Smooth muscle cell (in vitro differentiated cells): Measurements from ENCODE around the gene PLPP6. TPM values are rescaled to one million over a fixed set of nuclear protein-coding genes. Genes with fewer than 3 reads are reported as not detected.
A peak's percentile ranks its signal among the peaks of the same experiment; 100 is the strongest.

Source experiments
- DNase-seq: peaks from one replicate; lab custom pipeline; 2025; ENCODE audit not compliant: unreplicated experiment; lab: John Stamatoyannopoulos, UW
- H2AFZ ChIP-seq: fragments of 200-600 bp; sonication (generic); 2 replicates; pipeline ENCODE4 v1.6.0; 2016; ENCODE audit warnings: antibody characterized with exemption, low read depth, mild to moderate bottlenecking
- H3F3A ChIP-seq: fragments of 200-600 bp; sonication (generic); 2 replicates; pipeline ENCODE4 v1.6.0; 2017; ENCODE audit warnings: antibody characterized with exemption, low read depth
- H3K27ac ChIP-seq: fragments of 200-600 bp; sonication (generic); 2 replicates; pipeline ENCODE4 v1.5.1; 2016; ENCODE audit warnings: low read depth, mild to moderate bottlenecking
- H3K27me3 ChIP-seq: fragments of 200-600 bp; sonication (generic); 2 replicates; pipeline ENCODE4 v1.6.1; 2016; ENCODE audit warnings: low read depth, mild to moderate bottlenecking
- H3K36me3 ChIP-seq: fragments of 200-600 bp; sonication (generic); 2 replicates; pipeline ENCODE4 v1.5.1; 2016; ENCODE audit warnings: low read depth
- H3K4me1 ChIP-seq: fragments of 200-600 bp; sonication (generic); 2 replicates; pipeline ENCODE4 v1.5.1; 2016; ENCODE audit warnings: low read depth
- H3K4me2 ChIP-seq: fragments of 200-600 bp; sonication (generic); 2 replicates; pipeline ENCODE4 v1.6.0; 2016; ENCODE audit warnings: mild to moderate bottlenecking
- H3K4me3 ChIP-seq: fragments of 200-600 bp; sonication (generic); 2 replicates; pipeline ENCODE4 v1.5.1; 2016; ENCODE audit warnings: mild to moderate bottlenecking
- H3K79me2 ChIP-seq: fragments of 200-600 bp; sonication (generic); 2 replicates; pipeline ENCODE4 v1.6.0; 2016; ENCODE audit warnings: low read depth, mild to moderate bottlenecking
- H3K9ac ChIP-seq: fragments of 200-600 bp; sonication (generic); 2 replicates; pipeline ENCODE4 v1.6.0; 2016; ENCODE audit warnings: low read depth
- H3K9me3 ChIP-seq: fragments of 200-600 bp; sonication (generic); replicated peaks from 2 replicates; pipeline ENCODE4 v1.5.1; 2016; ENCODE audit warnings: low read depth
- H4K20me1 ChIP-seq: fragments of 200-600 bp; sonication (generic); 2 replicates; pipeline ENCODE4 v1.6.0; 2016; ENCODE audit warnings: low read depth
- WGBS: methylation state at CpG from one replicate; pipeline ENCODE4 v1.1.7; 2016; ENCODE audit warnings: low lambda C conversion rate; 5-methylcytosine and 5-hydroxymethylcytosine counted together
- polyA plus RNA-seq: library from polyadenylated mRNA; unstranded; fragments of >200 nt; fragmentation: Nextera tagmentation; extraction: Ambion mirVana; gene quantifications from 2 replicates; pipeline ENCODE4 v1.2.1, GENCODE V29; 2016
- total RNA-seq: library from RNA; depleted of rRNA; stranded (reverse); fragments of >200 nt; gene quantifications from 2 replicates; pipeline ENCODE4 v1.2.3, GENCODE V29; 2014
- TF ChIP-seq, protein P1 (sequence below): fragments of 200-600 bp; sonication (generic); IDR thresholded peaks from 2 replicates; pipeline ENCODE4 v1.5.1; 2017; ENCODE audit warnings: borderline replicate concordance, mild to moderate bottlenecking, antibody characterized with exemption; ENCODE audit not compliant: insufficient read depth, poor library complexity, severe bottlenecking

PLPP6 gene
- total and polyA plus RNA-seq, 2 experiments from 2014 or later: 2.6 to 6.2 TPM

DNA sequence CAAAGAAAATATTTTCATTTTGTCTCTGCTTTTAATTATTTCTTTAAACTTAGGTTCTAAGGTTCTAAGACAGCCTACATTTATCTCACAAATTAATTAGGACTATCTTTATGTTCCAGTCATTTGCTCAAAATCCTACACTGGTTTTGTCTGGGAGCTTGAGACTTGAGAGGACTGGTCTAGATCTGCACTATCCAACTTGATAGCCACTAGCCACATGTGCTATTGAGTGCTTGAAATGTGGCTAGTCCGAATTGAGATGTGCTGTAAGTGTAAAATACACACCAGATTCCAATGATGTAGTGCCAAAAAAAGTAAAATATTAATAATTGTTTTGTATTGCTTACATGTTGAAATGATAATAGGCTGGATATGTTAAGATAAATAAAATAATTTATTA, 24.5 kb downstream of the PLPP6 start:
- WGBS: 67% methylated on average over 1 of the region's 1 CpG
- TF ChIP-seq, protein P1, sequence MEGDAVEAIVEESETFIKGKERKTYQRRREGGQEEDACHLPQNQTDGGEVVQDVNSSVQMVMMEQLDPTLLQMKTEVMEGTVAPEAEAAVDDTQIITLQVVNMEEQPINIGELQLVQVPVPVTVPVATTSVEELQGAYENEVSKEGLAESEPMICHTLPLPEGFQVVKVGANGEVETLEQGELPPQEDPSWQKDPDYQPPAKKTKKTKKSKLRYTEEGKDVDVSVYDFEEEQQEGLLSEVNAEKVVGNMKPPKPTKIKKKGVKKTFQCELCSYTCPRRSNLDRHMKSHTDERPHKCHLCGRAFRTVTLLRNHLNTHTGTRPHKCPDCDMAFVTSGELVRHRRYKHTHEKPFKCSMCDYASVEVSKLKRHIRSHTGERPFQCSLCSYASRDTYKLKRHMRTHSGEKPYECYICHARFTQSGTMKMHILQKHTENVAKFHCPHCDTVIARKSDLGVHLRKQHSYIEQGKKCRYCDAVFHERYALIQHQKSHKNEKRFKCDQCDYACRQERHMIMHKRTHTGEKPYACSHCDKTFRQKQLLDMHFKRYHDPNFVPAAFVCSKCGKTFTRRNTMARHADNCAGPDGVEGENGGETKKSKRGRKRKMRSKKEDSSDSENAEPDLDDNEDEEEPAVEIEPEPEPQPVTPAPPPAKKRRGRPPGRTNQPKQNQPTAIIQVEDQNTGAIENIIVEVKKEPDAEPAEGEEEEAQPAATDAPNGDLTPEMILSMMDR: no peak
- H3K4me3 ChIP-seq: no peak overlapping the region
- no peaks in the 10 kb centered on the region for H3K27me3 ChIP-seq
- peaks cover 27% of the 10 kb centered on the region for H4K20me1 ChIP-seq
- H3K79me2 ChIP-seq: peaks cover 27% of the 10 kb centered on the region
- peak overlapping the region; percentile 28 for H3K27ac ChIP-seq
- DNase-seq: no peak
- no peak overlapping the region for H2AFZ ChIP-seq
- H3K9me3 ChIP-seq: no peaks in the 10 kb centered on the region
- H3K4me2 ChIP-seq: no peak overlapping the region
- no peak overlapping the region for H3K9ac ChIP-seq
- H3K36me3 ChIP-seq: no peaks in the 10 kb centered on the region
- peaks cover 3% of the 10 kb centered on the region for H3F3A ChIP-seq
- H3K4me1 ChIP-seq: peaks cover 6% of the 10 kb centered on the region

DNA sequence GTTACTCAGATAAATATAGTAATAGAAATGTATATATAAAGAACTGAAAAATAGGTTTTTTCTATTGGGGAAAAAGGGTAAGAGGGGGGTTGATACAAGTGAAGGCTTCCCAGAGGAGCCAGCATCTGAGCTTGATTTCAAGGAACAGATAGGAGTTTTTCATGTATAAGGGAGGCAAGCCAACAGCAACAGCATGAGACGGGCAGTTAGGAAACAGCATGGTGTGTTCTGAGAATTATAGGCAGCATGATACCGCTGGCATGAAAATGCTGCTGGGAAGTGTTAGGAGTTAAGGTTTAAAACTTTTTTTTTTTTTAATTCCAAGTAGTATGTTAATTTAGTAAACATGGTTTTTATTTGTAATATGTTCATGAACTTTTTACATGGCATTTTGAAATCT, 26.9 kb downstream of the PLPP6 start:
- DNase-seq: no peak
- TF ChIP-seq, protein P1: no peak
- peaks cover 6% of the 10 kb centered on the region for H3K4me1 ChIP-seq
- H3K27me3 ChIP-seq: no peaks in the 10 kb centered on the region
- no peak overlapping the region for H3K9ac ChIP-seq
- H3K4me3 ChIP-seq: no peak overlapping the region
- H3K36me3 ChIP-seq: peaks cover 2% of the 10 kb centered on the region
- no peaks in the 10 kb centered on the region for H3K9me3 ChIP-seq
- no peak overlapping the region for H2AFZ ChIP-seq
- peaks cover 37% of the 10 kb centered on the region for H4K20me1 ChIP-seq
- peaks cover 33% of the 10 kb centered on the region for H3K79me2 ChIP-seq
- H3K4me2 ChIP-seq: peak overlapping the region; percentile 20
- 74% methylated on average over 2 of the region's 2 CpGs for WGBS
- H3F3A ChIP-seq: peaks cover 3% of the 10 kb centered on the region
- H3K27ac ChIP-seq: peak overlapping the region; percentile 58

DNA sequence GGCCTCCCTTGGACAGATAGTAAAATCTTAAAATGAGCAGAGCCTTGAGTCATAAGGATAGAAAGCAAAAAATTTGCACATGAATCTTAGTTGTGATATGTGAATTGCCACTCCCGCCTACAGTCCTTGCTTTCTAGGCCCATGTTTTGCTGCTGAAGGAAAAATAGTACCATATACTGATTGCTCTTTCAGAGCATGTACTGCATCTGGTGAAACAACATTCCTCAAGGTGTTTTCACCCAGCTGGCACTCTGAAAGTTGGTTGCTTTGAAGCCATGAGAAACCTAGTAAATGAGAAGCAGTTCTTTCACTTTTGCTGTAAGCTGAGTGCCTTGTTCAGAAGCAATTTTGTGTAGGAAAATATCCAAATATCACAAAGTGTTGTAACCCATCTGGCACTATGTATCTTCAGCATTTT, 27.6 kb downstream of the PLPP6 start:
- H3K4me2 ChIP-seq: no peak overlapping the region
- no peak overlapping the region for H3K4me3 ChIP-seq
- DNase-seq: no peak
- H3K27ac ChIP-seq: peak overlapping the region; percentile 58
- H3K27me3 ChIP-seq: no peaks in the 10 kb centered on the region
- H3F3A ChIP-seq: peaks cover 3% of the 10 kb centered on the region
- TF ChIP-seq, protein P1: no peak
- peaks cover 40% of the 10 kb centered on the region for H3K79me2 ChIP-seq
- 84% methylated on average over 1 of the region's 1 CpG for WGBS
- H4K20me1 ChIP-seq: peaks cover 37% of the 10 kb centered on the region
- H3K9me3 ChIP-seq: no peaks in the 10 kb centered on the region
- H2AFZ ChIP-seq: no peak overlapping the region
- H3K4me1 ChIP-seq: peaks cover 6% of the 10 kb centered on the region
- H3K36me3 ChIP-seq: peaks cover 5% of the 10 kb centered on the region
- no peak overlapping the region for H3K9ac ChIP-seq

DNA sequence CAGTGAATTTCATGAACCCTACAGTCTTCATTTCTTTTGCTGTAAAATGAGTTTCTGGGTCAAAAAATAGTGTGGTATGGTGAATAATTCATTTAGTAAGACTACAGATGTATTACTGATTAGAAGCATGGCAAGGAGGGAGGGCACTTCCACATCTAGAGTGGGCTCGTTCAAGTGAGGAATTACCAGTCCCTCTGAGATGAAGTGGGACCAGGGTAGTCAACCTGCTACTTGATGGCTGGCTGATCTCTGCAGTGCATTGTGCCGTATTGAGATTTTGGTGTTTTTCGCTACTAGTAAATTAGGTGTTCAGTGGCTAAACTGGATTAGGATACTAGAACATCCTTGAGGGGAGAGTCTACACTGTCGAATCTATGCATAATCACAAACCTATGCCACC, 28.1 kb downstream of the PLPP6 start:
- Histone ChIP-seq H3K4me2 (no peak overlapping the region), H3K27me3 (no peaks in the 10 kb centered on the region), H2AFZ (no peak overlapping the region), H3K27ac (peak overlapping the region; percentile 58), H3K79me2 (peaks cover 42% of the 10 kb centered on the region), H3K36me3 (peaks cover 5% of the 10 kb centered on the region), H3K9ac (no peak overlapping the region), H3F3A (peaks cover 3% of the 10 kb centered on the region), H3K4me3 (no peak overlapping the region), H3K4me1 (peaks cover 6% of the 10 kb centered on the region), H4K20me1 (peaks cover 37% of the 10 kb centered on the region), H3K9me3 (no peaks in the 10 kb centered on the region)
- 97% methylated on average over 4 of the region's 4 CpGs for WGBS
- no peak for DNase-seq
- TF ChIP-seq, protein P1: no peak
